Liver (tissue), 3 donors: ENCODE data around the gene CD163L1.

Experiments used
- ATF3 ChIP-seq: IDR thresholded peaks from 2 replicates; pipeline ENCODE4 v1.6.1; 2016; ENCODE audit warnings: antibody characterized with exemption
- CTCF ChIP-seq: fragments of 150-350 bp; IDR thresholded peaks from 2 replicates; pipeline ENCODE4 v1.5.1; 2017; ENCODE audit warnings: improper control_type of control experiment, low read depth, low read length; ENCODE audit not compliant: missing input control
- HNF4G ChIP-seq: IDR thresholded peaks from 2 replicates; pipeline ENCODE4 v1.6.1; 2016; ENCODE audit warnings: antibody characterized with exemption
- RAD21 ChIP-seq, 2 donors: IDR thresholded peaks; 2 replicates each; pipeline ENCODE4 v1.6.1; 2016; ENCODE audit warnings: antibody characterized with exemption in 2 of 2, mild to moderate bottlenecking in 2 of 2
- REST ChIP-seq: IDR thresholded peaks from 2 replicates; pipeline ENCODE4 v1.6.1; 2016; ENCODE audit warnings: antibody characterized with exemption, mild to moderate bottlenecking
- SP1 ChIP-seq: IDR thresholded peaks from 2 replicates; pipeline ENCODE4 v1.6.1; 2018; ENCODE audit warnings: antibody characterized with exemption, mild to moderate bottlenecking
- TAF1 ChIP-seq: conservative IDR thresholded peaks from 2 replicates; pipeline ENCODE4 v1.6.1; 2016; ENCODE audit warnings: antibody characterized with exemption, mild to moderate bottlenecking
- ZBTB33 ChIP-seq: IDR thresholded peaks from 2 replicates; pipeline ENCODE4 v1.6.1; 2016; ENCODE audit warnings: antibody characterized with exemption
- donor health status: healthy.
- donor health status: healthy.

- TF ChIP-seq CTCF (no peak), SP1 (no peak), ATF3 (no peak), HNF4G (no peak), ZBTB33 (no peak), REST (no peak), RAD21 (IDR thresholded peaks at IDR 0.05) (no peak), TAF1 (no peak)
Measured at GRCh38 chr12:7354529-7354928, 89.4 kb downstream of the CD163L1 start.
